ENCODE results near the gene C3orf49.

GRCh38 chr3:63872135-63872924 lies 53.2 kb downstream of the C3orf49 start:
- TF ChIP-seq RAD21 (CRISPR knock-in tag; conservative IDR thresholded peaks at IDR 0.05 in 1 of 2, IDR thresholded peaks at IDR 0.05 in 1 of 2) (no peak), SP1 (CRISPR knock-in tag; IDR thresholded peaks at IDR 0.05) (no peak), TEAD4 (IDR thresholded peaks at IDR 0.05; ENCODE audit: low read length) (no peak), TEAD4 (CRISPR knock-in tag; IDR thresholded peaks at IDR 0.05; ENCODE audit: borderline replicate concordance) (no peak), CBX3 (IDR thresholded peaks at IDR 0.05; ENCODE audit: borderline replicate concordance in 1 of 2, low read length in 2 of 2) (no peak), PRDM10 (IDR thresholded peaks at IDR 0.05; ENCODE audit: partially characterized antibody) (no peak), SNRNP70 (optimal IDR thresholded peaks at IDR 0.05; ENCODE audit: low read depth, low read length) (no peak), HNRNPL (IDR thresholded peaks at IDR 0.05; ENCODE audit: low read depth, low read length) (no peak), NFIC (IDR thresholded peaks at IDR 0.05) (no peak), ZNF586 (CRISPR knock-in tag; conservative IDR thresholded peaks at IDR 0.05) (no peak)

Measured in K562 (cell line).